GM21447 (cell line): ENCODE measurements around the gene TNRC6A.
"Not testable (repeated sequence)": the region's sequence is repeated elsewhere in the genome, so short reads cannot be mapped to it uniquely, and the experiment has no call there.

Experiments
- ATAC-seq: cut with Tn5 transposase; IDR thresholded peaks from one replicate; pipeline ENCODE4 v1.9.1; 2021; ENCODE audit not compliant: unreplicated experiment

TNRC6A gene

GRCh38 chr16:24810951-24811843, 81.7 kb downstream of the TNRC6A start:
- no peak for ATAC-seq

- not testable (repeated sequence) for ATAC-seq
Observed at GRCh38 chr16:24812813-24813212, 83.4 kb downstream of the TNRC6A start.

- ATAC-seq, result no peak
Observed at GRCh38 chr16:24815021-24815420, 85.6 kb downstream of the TNRC6A start.

GRCh38 chr16:24816688-24817087, 87.2 kb downstream of the TNRC6A start:
- no peak for ATAC-seq

GRCh38 chr16:24819462-24820040, 90.1 kb downstream of the TNRC6A start:
- no peak for ATAC-seq

- no peak for ATAC-seq
Observed at GRCh38 chr16:24820522-24820921, 91.1 kb downstream of the TNRC6A start.

GRCh38 chr16:24821129-24821528, 91.7 kb downstream of the TNRC6A start:
- ATAC-seq, result no peak

- ATAC-seq, result no peak
Observed at GRCh38 chr16:24822542-24822941, 93.1 kb downstream of the TNRC6A start.

GRCh38 chr16:24822974-24823373, 93.5 kb downstream of the TNRC6A start:
- ATAC-seq, result no peak

- no peak for ATAC-seq
Observed at GRCh38 chr16:24825696-24826095, 96.2 kb downstream of the TNRC6A start.

GRCh38 chr16:24826096-24826690, 96.7 kb downstream of the TNRC6A start:
- ATAC-seq, result no peak

- ATAC-seq, result no peak
Observed at GRCh38 chr16:24826817-24827566, 97.5 kb downstream of the TNRC6A start.

GRCh38 chr16:24829153-24829552, 99.7 kb downstream of the TNRC6A start:
- no peak for ATAC-seq

- ATAC-seq, result no peak
Observed at GRCh38 chr16:24833352-24833751, 103.9 kb downstream of the TNRC6A start.

GRCh38 chr16:24834459-24835335, 105.2 kb downstream of the TNRC6A start:
- no peak for ATAC-seq

- no peak for ATAC-seq
Observed at GRCh38 chr16:24836836-24837235, 107.4 kb downstream of the TNRC6A start.

- no peak for ATAC-seq
Observed at GRCh38 chr16:24837969-24838368, 108.5 kb downstream of the TNRC6A start.

- ATAC-seq, result no peak
Observed at GRCh38 chr16:24838554-24839266, 109.3 kb downstream of the TNRC6A start.

- ATAC-seq, result no peak
Observed at GRCh38 chr16:24839347-24839972, 110.0 kb downstream of the TNRC6A start.
